PC-3 (cell line): ENCODE results near the gene UBE2H. TPM values are rescaled to one million over a fixed set of nuclear protein-coding genes. Genes with fewer than 3 reads are reported as not detected.

ENCODE experiments used
- ATAC-seq: fragments of 200-7000 bp; cut with Tn5 transposase; 2 replicates; pipeline ENCODE4 v1.9.1; 2020; ENCODE audit warnings: mild to moderate bottlenecking, moderate library complexity
- BruUV-seq: library from RNA; stranded (reverse); fragments of 400-500 nt; replicated peaks from 2 replicates; lab custom pipeline; 2021; lab: Mats Ljungman, UMichigan
- CTCF ChIA-PET: fragments of 300-600 bp; sonication (Branson Sonifier 250); formaldehyde crosslinking; loops from one replicate; lab custom pipeline; 2022; ENCODE audit warnings: antibody characterized with exemption; lab: Charles Lee
- POLR2A ChIA-PET: fragments of 300-600 bp; sonication (Branson Sonifier 250); formaldehyde crosslinking; loops from one replicate; lab custom pipeline; 2022; ENCODE audit warnings: antibody characterized with exemption; ENCODE audit not compliant: unreplicated experiment; lab: Charles Lee
- DNase-seq: peaks from one replicate; pipeline ENCODE4 v3.0.0-alpha.2; 2015
- H2AFZ ChIP-seq: fragments of 300-600 bp; sonication (generic); 2 replicates; pipeline ENCODE4 v1.6.0; 2016; ENCODE audit warnings: antibody characterized with exemption, low read length
- H3F3A ChIP-seq: fragments of 300-600 bp; sonication (generic); one replicate; pipeline ENCODE4 v1.6.0; 2017; ENCODE audit warnings: antibody characterized with exemption, low read length, control low read depth, mild to moderate bottlenecking; ENCODE audit not compliant: unreplicated experiment
- H3K27ac ChIP-seq: fragments of 300-600 bp; sonication (generic); 2 replicates; pipeline ENCODE4 v1.5.1; 2016; ENCODE audit warnings: mild to moderate bottlenecking, low read length
- H3K27me3 ChIP-seq: fragments of 300-600 bp; sonication (generic); 2 replicates; pipeline ENCODE4 v1.6.1; 2016; ENCODE audit warnings: low read length, mixed read lengths
- H3K36me3 ChIP-seq: fragments of 300-600 bp; sonication (generic); 2 replicates; pipeline ENCODE4 v1.6.1; 2016; ENCODE audit warnings: low read depth, mixed run types, low read length, mixed read lengths
- H3K4me1 ChIP-seq: fragments of 300-600 bp; sonication (generic); 2 replicates; pipeline ENCODE4 v1.5.1; 2016; ENCODE audit warnings: low read length; ENCODE audit not compliant: insufficient read depth
- H3K4me2 ChIP-seq: fragments of 300-600 bp; sonication (generic); 2 replicates; pipeline ENCODE4 v1.6.0; 2016; ENCODE audit warnings: low read length
- H3K4me3 ChIP-seq: fragments of 300-600 bp; sonication (generic); 2 replicates; pipeline ENCODE4 v1.5.1; 2016; ENCODE audit warnings: mild to moderate bottlenecking, low read length, mixed read lengths
- H3K79me2 ChIP-seq: fragments of 300-600 bp; sonication (generic); 2 replicates; pipeline ENCODE4 v1.6.1; 2017; ENCODE audit warnings: low read length, mixed read lengths
- H3K9ac ChIP-seq: fragments of 300-600 bp; sonication (generic); 2 replicates; pipeline ENCODE4 v1.6.0; 2016; ENCODE audit warnings: mild to moderate bottlenecking, low read length
- H3K9me2 ChIP-seq: fragments of 300-600 bp; sonication (generic); replicated peaks from 2 replicates; pipeline ENCODE4 v1.6.1; 2016; ENCODE audit warnings: mixed run types, low read length, mixed read lengths
- H3K9me3 ChIP-seq: fragments of 300-600 bp; sonication (generic); 2 replicates; pipeline ENCODE4 v1.6.1; 2016; ENCODE audit warnings: low read length, mixed read lengths
- H4K20me1 ChIP-seq: fragments of 300-600 bp; sonication (generic); 2 replicates; pipeline ENCODE4 v1.6.1; 2016; ENCODE audit warnings: low read length, mixed read lengths
- EZH2 ChIP-seq: fragments of 300-600 bp; sonication (generic); IDR thresholded peaks from one replicate; pipeline ENCODE4 v1.6.1; 2017; ENCODE audit warnings: antibody characterized with exemption, mild to moderate bottlenecking, low read length; ENCODE audit not compliant: unreplicated experiment
- EZH2phosphoT487 ChIP-seq: fragments of 300-600 bp; sonication (generic); IDR thresholded peaks from 2 replicates; pipeline ENCODE4 v1.6.1; 2018; ENCODE audit warnings: mild to moderate bottlenecking, antibody characterized with exemption, low read length, borderline replicate concordance
- intact Hi-C: fragments of 100-400 bp; cut with micrococcal nuclease; formaldehyde crosslinking; loops from 2 replicates; pipeline ENCODE4 v1.9.0; 2023
- total RNA-seq: library from RNA; depleted of rRNA; stranded (reverse); fragments of >200 nt; gene quantifications from 2 replicates; pipeline ENCODE4 v1.2.3, GENCODE V29; 2014
- TF ChIP-seq, protein P1 (sequence below): fragments of 300-600 bp; sonication (generic); conservative IDR thresholded peaks from 2 replicates; pipeline ENCODE4 v1.5.1; 2017; ENCODE audit warnings: antibody characterized with exemption, low read depth, mild to moderate bottlenecking, low read length

The UBE2H gene
- total RNA-seq, 1 experiment from 2014 or later = 62.5 TPM

DNA sequence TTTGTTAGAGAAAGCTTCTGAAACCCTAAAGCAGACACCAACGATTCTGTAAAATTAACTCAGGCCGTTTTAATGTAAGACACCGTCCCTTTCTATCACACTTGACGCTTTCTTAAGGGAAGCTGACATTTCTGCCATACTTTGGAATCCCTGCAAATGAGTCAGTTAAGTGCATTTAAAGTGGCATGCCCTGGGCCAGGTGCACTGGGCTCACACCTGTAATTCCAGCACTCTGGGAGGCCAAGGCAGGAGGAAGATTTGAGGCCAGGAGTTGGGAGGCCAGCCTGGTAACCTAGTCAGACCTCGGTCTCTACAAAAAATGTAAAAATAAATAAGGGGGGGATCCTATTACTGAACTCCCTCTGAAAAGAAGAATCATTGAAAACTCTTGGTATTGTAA, 4.4 kb downstream of the UBE2H start:
- BruUV-seq = no TSS peak
- Histone ChIP-seq H3K27ac (peak overlapping the region; percentile 95), H3K4me2 (peak overlapping the region; percentile 95), H3K79me2 (peaks cover 86% of the 10 kb centered on the region), H3K36me3 (no peaks in the 10 kb centered on the region), H2AFZ (no peak overlapping the region), H3K9me3 (no peaks in the 10 kb centered on the region), H4K20me1 (peaks cover 26% of the 10 kb centered on the region), H3K4me1 (peaks cover 29% of the 10 kb centered on the region), H3K27me3 (no peaks in the 10 kb centered on the region), H3K4me3 (peak overlapping the region; percentile 95; the same call in 1 of the 2 replicates), H3K9me2 (no peaks in the 10 kb centered on the region), H3K9ac (no peak overlapping the region), H3F3A (peaks cover 8% of the 10 kb centered on the region)
- POLR2A ChIA-PET = interaction anchor here (0.7 to 1.6 kb wide), 4 partner anchors 11 to 61 kb away, joined by 3 to 16 read pairs (median 5); no protein-coding TSS in a partner anchor
- DNase-seq (no peak), ATAC-seq (no peak)
- intact Hi-C loops = loop anchor here (2.0 to 5.0 kb wide), 2 partner anchors 42 to 96 kb away; no protein-coding TSS in a partner anchor
- CTCF ChIA-PET = interaction anchor here (0.6 to 1.3 kb wide), 5 partner anchors 10 to 123 kb away, joined by 3 to 11 read pairs (median 4); no protein-coding TSS in a partner anchor
- TF ChIP-seq, protein P1, sequence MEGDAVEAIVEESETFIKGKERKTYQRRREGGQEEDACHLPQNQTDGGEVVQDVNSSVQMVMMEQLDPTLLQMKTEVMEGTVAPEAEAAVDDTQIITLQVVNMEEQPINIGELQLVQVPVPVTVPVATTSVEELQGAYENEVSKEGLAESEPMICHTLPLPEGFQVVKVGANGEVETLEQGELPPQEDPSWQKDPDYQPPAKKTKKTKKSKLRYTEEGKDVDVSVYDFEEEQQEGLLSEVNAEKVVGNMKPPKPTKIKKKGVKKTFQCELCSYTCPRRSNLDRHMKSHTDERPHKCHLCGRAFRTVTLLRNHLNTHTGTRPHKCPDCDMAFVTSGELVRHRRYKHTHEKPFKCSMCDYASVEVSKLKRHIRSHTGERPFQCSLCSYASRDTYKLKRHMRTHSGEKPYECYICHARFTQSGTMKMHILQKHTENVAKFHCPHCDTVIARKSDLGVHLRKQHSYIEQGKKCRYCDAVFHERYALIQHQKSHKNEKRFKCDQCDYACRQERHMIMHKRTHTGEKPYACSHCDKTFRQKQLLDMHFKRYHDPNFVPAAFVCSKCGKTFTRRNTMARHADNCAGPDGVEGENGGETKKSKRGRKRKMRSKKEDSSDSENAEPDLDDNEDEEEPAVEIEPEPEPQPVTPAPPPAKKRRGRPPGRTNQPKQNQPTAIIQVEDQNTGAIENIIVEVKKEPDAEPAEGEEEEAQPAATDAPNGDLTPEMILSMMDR = no peak
- TF ChIP-seq EZH2 (no peak), EZH2phosphoT487 (no peak)

DNA sequence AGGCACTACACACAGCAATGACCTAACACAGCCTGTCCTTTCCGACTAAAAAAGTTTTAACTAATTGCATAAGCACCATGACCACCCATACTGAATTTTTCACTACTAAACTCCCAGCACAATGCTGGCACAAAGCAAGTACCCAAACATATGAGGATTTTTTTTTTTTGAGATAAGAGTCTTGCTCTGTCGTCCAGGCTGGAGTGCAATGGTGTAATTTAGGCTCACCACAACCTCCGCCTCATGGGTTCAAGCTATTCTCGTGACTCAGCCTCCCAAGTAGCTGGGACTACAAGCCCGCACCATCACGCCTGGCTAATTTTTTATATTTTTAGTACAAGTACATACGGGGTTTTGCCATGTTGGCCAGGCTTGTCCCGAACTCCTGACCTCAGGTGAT, 5.1 kb downstream of the UBE2H start:
- no peak for DNase-seq
- no peaks in the 10 kb centered on the region for H3K9me3 ChIP-seq
- peaks cover 8% of the 10 kb centered on the region for H3F3A ChIP-seq
- no peaks in the 10 kb centered on the region for H3K27me3 ChIP-seq
- H3K4me3 ChIP-seq = no peak overlapping the region
- no peak for TF ChIP-seq EZH2
- TF ChIP-seq, protein P1 = no peak
- BruUV-seq = no TSS peak
- ChIA-PET POLR2A (no interaction called here), CTCF (no interaction called here)
- peaks cover 26% of the 10 kb centered on the region for H3K4me1 ChIP-seq
- H2AFZ ChIP-seq = no peak overlapping the region
- H3K9me2 ChIP-seq = no peaks in the 10 kb centered on the region
- H3K27ac ChIP-seq = no peak overlapping the region
- no peak overlapping the region for H3K4me2 ChIP-seq
- no peaks in the 10 kb centered on the region for H3K36me3 ChIP-seq
- H3K9ac ChIP-seq = no peak overlapping the region
- H4K20me1 ChIP-seq = peaks cover 26% of the 10 kb centered on the region
- intact Hi-C loops = loop anchor here (2.0 to 5.0 kb wide), 2 partner anchors 41 to 95 kb away; no protein-coding TSS in a partner anchor
- H3K79me2 ChIP-seq = peaks cover 91% of the 10 kb centered on the region
- no peak for ATAC-seq

DNA sequence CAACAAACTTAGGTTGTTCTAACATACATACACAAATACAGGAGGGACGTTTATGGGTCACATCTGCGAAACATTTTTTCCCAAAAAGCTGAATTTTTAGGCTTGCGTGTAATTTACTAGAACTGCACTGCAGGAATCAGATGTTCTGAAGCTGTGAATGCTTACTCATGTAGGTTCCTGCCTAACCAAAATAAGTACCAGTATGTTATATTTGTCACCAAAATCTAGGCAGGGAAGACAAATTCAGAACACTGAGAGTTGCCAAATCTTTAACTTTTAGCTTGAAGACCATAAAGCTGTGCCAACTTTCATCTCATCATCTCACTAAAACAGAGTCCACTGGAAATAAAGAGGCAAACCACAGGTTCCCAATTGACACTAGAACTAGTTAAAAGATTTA, 5.7 kb downstream of the UBE2H start:
- TF ChIP-seq EZH2 (no peak), EZH2phosphoT487 (no peak)
- TF ChIP-seq, protein P1 = no peak
- ChIA-PET CTCF (no interaction called here), POLR2A (interaction anchor here (0.6 kb wide), 1 partner anchor 59 kb away, joined by 4 read pairs; no protein-coding TSS in a partner anchor)
- Histone ChIP-seq H3K27me3 (no peaks in the 10 kb centered on the region), H2AFZ (no peak overlapping the region), H3K4me3 (no peak overlapping the region), H4K20me1 (peaks cover 26% of the 10 kb centered on the region), H3K9me3 (no peaks in the 10 kb centered on the region), H3K4me1 (peaks cover 26% of the 10 kb centered on the region), H3F3A (peaks cover 8% of the 10 kb centered on the region), H3K27ac (no peak overlapping the region), H3K36me3 (no peaks in the 10 kb centered on the region), H3K9me2 (no peaks in the 10 kb centered on the region), H3K79me2 (peaks cover 89% of the 10 kb centered on the region), H3K9ac (no peak overlapping the region), H3K4me2 (no peak overlapping the region)
- intact Hi-C loops = loop anchor here (5.0 kb wide), 1 partner anchor 95 kb away; no protein-coding TSS in a partner anchor
- no peak for DNase-seq
- no peak for ATAC-seq
- no TSS peak for BruUV-seq
